K562 (cell line): ENCODE measurements around the gene PATE2. TPM values are rescaled to one million over a fixed set of nuclear protein-coding genes. Genes with fewer than 3 reads are reported as not detected.

Source experiments
- ATAC-seq: fragments of 200-7000 bp; cut with Tn5 transposase; 3 replicates; pipeline ENCODE4 v1.9.1; 2020; ENCODE audit warnings: moderate library complexity
- BruUV-seq: library from RNA; stranded (reverse); fragments of 400-500 nt; replicated peaks from 2 replicates; lab custom pipeline; 2021; lab: Mats Ljungman, UMichigan
- CTCF ChIA-PET: fragments of 300-600 bp; formaldehyde crosslinking; extraction: SDS; loops from one replicate; lab custom pipeline; 2021; ENCODE audit warnings: low intra/inter-chr PET ratio; lab: Yijun Ruan, JAX
- POLR2A ChIA-PET: fragments of 300-600, 350-650 bp; sonication (Branson Sonifier 250); formaldehyde crosslinking; extraction: SDS; loops from one replicate; lab custom pipeline; 2021; ENCODE audit warnings: antibody characterized with exemption, inconsistent platforms; lab: Yijun Ruan, JAX
- DNase-seq, 4 experiments: peaks; one replicate each; pipeline versions ENCODE4 v3.0.0 to v3.0.0-alpha.2; 2011 to 2018; ENCODE audit warnings: low spot score in 3 of 4, mixed read lengths in 3 of 4; ENCODE audit errors: extremely low read depth in 1 of 4
- FAIRE-seq: peaks from 2 replicates; lab custom pipeline; 2011; peaks lifted over from hg19 to GRCh38; lab: Jason Lieb, UNC
- H2AFZ ChIP-seq: 2 replicates; pipeline ENCODE4 v1.6.0; 2011; ENCODE audit warnings: low read depth, low read length, control low read depth, inconsistent platforms
- H3K27ac ChIP-seq: fragments of 200-600 bp; 3 replicates; pipeline ENCODE4 v1.8.0; 2011; ENCODE audit warnings: low read depth, mild to moderate bottlenecking, control low read depth, inconsistent platforms, low read length, moderate library complexity, mixed read lengths; ENCODE audit errors: extremely low read depth
- H3K27me3 ChIP-seq, 2 experiments: fragments of 300-600 bp in 1 of 2; 2 replicates in 1 of 2; 3 replicates in 1 of 2; pipeline versions ENCODE4 v1.6.0 to v1.8.0; 2011; ENCODE audit warnings: inconsistent platforms in 2 of 2, low read length in 2 of 2, mild to moderate bottlenecking in 1 of 2, mixed read lengths in 1 of 2, moderate library complexity in 1 of 2; ENCODE audit not compliant: control insufficient read depth in 2 of 2, insufficient read depth in 2 of 2
- H3K36me3 ChIP-seq: fragments of 300-600 bp; 3 replicates; pipeline ENCODE4 v1.8.0; 2011; ENCODE audit warnings: mild to moderate bottlenecking, low read length, inconsistent platforms; ENCODE audit not compliant: control insufficient read depth, insufficient read depth
- H3K4me1 ChIP-seq, 2 experiments: fragments of 200-600 bp in 1 of 2; replicated peaks in 1 of 2; 2 replicates in 1 of 2; 3 replicates in 1 of 2; pipeline versions ENCODE4 v1.5.1 to v1.8.0; 2011; ENCODE audit warnings: inconsistent platforms in 2 of 2, low read length in 2 of 2, mild to moderate bottlenecking in 1 of 2, mixed read lengths in 1 of 2, moderate library complexity in 1 of 2; ENCODE audit not compliant: control insufficient read depth in 2 of 2, insufficient read depth in 2 of 2
- H3K4me2 ChIP-seq: 2 replicates; pipeline ENCODE4 v1.6.1; 2011; ENCODE audit warnings: low read length, control low read depth, inconsistent platforms, mixed read lengths; ENCODE audit not compliant: insufficient read depth
- H3K4me3 ChIP-seq: fragments of 200-600 bp; sonication (generic), shearing (Covaris generic); 2 replicates; pipeline ENCODE4 v1.5.1; 2016; ENCODE audit warnings: control low read depth, inconsistent platforms
- H3K79me2 ChIP-seq: fragments of 200-600 bp; 3 replicates; pipeline ENCODE4 v1.8.0; 2011; ENCODE audit warnings: low read length, inconsistent platforms; ENCODE audit not compliant: control insufficient read depth, insufficient read depth
- H3K9ac ChIP-seq, 2 experiments: 2 replicates each; pipeline versions ENCODE4 v1.6.0 to v1.6.1; 2011; ENCODE audit warnings: low read depth in 2 of 2, low read length in 2 of 2, control low read depth in 1 of 2, inconsistent platforms in 1 of 2, mild to moderate bottlenecking in 1 of 2, mixed read lengths in 1 of 2; ENCODE audit not compliant: insufficient read depth in 1 of 2
- H3K9me1 ChIP-seq: one replicate; pipeline ENCODE4 v1.6.0; 2011; ENCODE audit warnings: inconsistent platforms, mild to moderate bottlenecking, low read length, moderate library complexity; ENCODE audit not compliant: control insufficient read depth, insufficient read depth
- H3K9me3 ChIP-seq: replicated peaks from 2 replicates; pipeline ENCODE4 v1.5.1; 2011; ENCODE audit warnings: low read depth, low read length, inconsistent platforms; ENCODE audit not compliant: control insufficient read depth, insufficient read depth
- H4K20me1 ChIP-seq: replicated peaks from 2 replicates; pipeline ENCODE4 v1.6.1; 2011; ENCODE audit warnings: low read length, inconsistent platforms, mixed read lengths; ENCODE audit not compliant: control insufficient read depth, insufficient read depth
- C11orf30 ChIP-seq: fragments of 450-650 bp; IDR thresholded peaks from 2 replicates; pipeline ENCODE4 v1.6.1; 2016; ENCODE audit warnings: low read depth, mild to moderate bottlenecking
- CC2D1A ChIP-seq: fragments of 450-650 bp; IDR thresholded peaks from 2 replicates; pipeline ENCODE4 v1.6.1; 2017; ENCODE audit warnings: mild to moderate bottlenecking
- CREB1 ChIP-seq, 2 experiments: sonication (generic) in 1 of 2; formaldehyde crosslinking in 1 of 2; IDR thresholded peaks; 2 replicates each; pipeline versions ENCODE4 v1.6.1 to v1.8.0; 2012 to 2022; ENCODE audit warnings: inconsistent platforms in 1 of 2, mild to moderate bottlenecking in 1 of 2, missing genetic modification reagents in 1 of 2, moderate library complexity in 1 of 2
- FOXA1 ChIP-seq: fragments of 450-650 bp; IDR thresholded peaks from 2 replicates; pipeline ENCODE4 v1.6.1; 2016; ENCODE audit warnings: mild to moderate bottlenecking, borderline replicate concordance
- FOXM1 ChIP-seq, 2 experiments: fragments of 450-650 bp in 1 of 2; sonication (generic) in 1 of 2; formaldehyde crosslinking in 1 of 2; IDR thresholded peaks; 2 replicates each; pipeline versions ENCODE4 v1.6.1 to v1.9.0; 2017 to 2022; ENCODE audit warnings: low read depth in 2 of 2, mild to moderate bottlenecking in 2 of 2, missing genetic modification reagents in 1 of 2, moderate library complexity in 1 of 2
- MBD1 ChIP-seq: fragments of 250-450 bp; sonication (Bioruptor Pico); IDR thresholded peaks from 2 replicates; pipeline ENCODE4 v1.8.0; 2022; ENCODE audit warnings: inconsistent platforms
- MCM7 ChIP-seq, 2 experiments: fragments of 450-650 bp; IDR thresholded peaks; 2 replicates each; pipeline ENCODE4 v1.6.1; 2016 to 2018
- MIER1 ChIP-seq: fragments of 450-650 bp; IDR thresholded peaks from 2 replicates; pipeline ENCODE4 v1.6.1; 2016; ENCODE audit warnings: antibody characterized with exemption, mild to moderate bottlenecking, low read depth
- NEUROD1 ChIP-seq: fragments of 150-350 bp; IDR thresholded peaks from 2 replicates; pipeline ENCODE4 v1.6.1; 2014; ENCODE audit warnings: borderline replicate concordance, low read length, low read depth; ENCODE audit not compliant: partially characterized antibody
- STAT5A ChIP-seq: IDR thresholded peaks from 2 replicates; pipeline ENCODE4 v1.6.1; 2012; ENCODE audit warnings: low read length, inconsistent platforms, borderline replicate concordance
- TARDBP ChIP-seq: fragments of 450-650 bp; IDR thresholded peaks from 2 replicates; pipeline ENCODE4 v1.6.1; 2016
- TRIM28 ChIP-seq: fragments of 450-650 bp; IDR thresholded peaks from 2 replicates; pipeline ENCODE4 v1.6.1; 2017
- ZNF175 ChIP-seq: fragments of 200-800 bp; sonication (Bioruptor generic); IDR thresholded peaks from 2 replicates; pipeline ENCODE4 v1.6.1; 2016; ENCODE audit warnings: low read depth, mild to moderate bottlenecking, missing genetic modification characterization, missing compliant biosample characterization
- ZNF586 ChIP-seq: fragments of 450-650 bp; formaldehyde crosslinking; conservative IDR thresholded peaks from 2 replicates; pipeline ENCODE4 v1.4.0; 2020; ENCODE audit warnings: mild to moderate bottlenecking, moderate library complexity
- ZZZ3 ChIP-seq: fragments of 450-650 bp; IDR thresholded peaks from 2 replicates; pipeline ENCODE4 v1.6.1; 2016; ENCODE audit warnings: antibody characterized with exemption, mild to moderate bottlenecking, moderate library complexity
- WGBS: fragments of 100-300 bp; shearing (Covaris generic); methylation state at CpG from one replicate; pipeline ENCODE4 v1.1.6; 2016; ENCODE audit warnings: low coverage, mixed read lengths; ENCODE audit not compliant: insufficient coverage; ENCODE audit errors: missing lambda C conversion rate; 5-methylcytosine and 5-hydroxymethylcytosine counted together
- in situ Hi-C: fragments of 300-500 bp; cut with MboI; formaldehyde crosslinking; loops from 4 replicates; pipeline ENCODE4 v1.15.0; 2018; ENCODE audit warnings: inconsistent platforms, mixed read lengths
- intact Hi-C: fragments of 100-400 bp; cut with micrococcal nuclease; formaldehyde crosslinking; loops from 2 replicates; pipeline ENCODE4 v1.14.2; 2022
- polyA plus RNA-seq, 8 experiments: library from polyadenylated mRNA; depleted of rRNA in 4 of 8; stranded (reverse) in 5 of 8; unstranded in 3 of 8; fragments of >200 nt; fragmentation: Nextera tagmentation in 2 of 8; fragmentation: Illumina TruSeq in 1 of 8; extraction: Ambion mirVana in 2 of 8; extraction: Trizol in 1 of 8; gene quantifications; 2 replicates each; pipeline versions ENCODE4 v1.2.1 to v1.2.3, GENCODE V29; 2011 to 2014; ENCODE audit warnings: inconsistent platforms in 1 of 8, missing spikeins in 1 of 8
- total RNA-seq, 7 experiments: library from RNA; depleted of rRNA in 6 of 7; stranded (reverse); fragments of >200 nt in 6 of 7; fragmentation: Illumina TruSeq in 2 of 7; extraction: Trizol in 2 of 7; gene quantifications; 2 replicates each; pipeline versions ENCODE4 v1.2.1 to v1.2.3, GENCODE V29; 2011 to 2021; ENCODE audit warnings: low replicate concordance in 1 of 7
- TF ChIP-seq, protein P1 (sequence below): sonication (generic); IDR thresholded peaks from 2 replicates; pipeline ENCODE4 v1.6.1; 2016
- TF ChIP-seq, protein P2 (sequence below): fragments of 250-450 bp; sonication (Bioruptor Pico); IDR thresholded peaks from 2 replicates; pipeline ENCODE4 v1.8.0; 2022; ENCODE audit warnings: inconsistent platforms, mild to moderate bottlenecking, moderate library complexity, borderline replicate concordance
- TF ChIP-seq, protein P3 (sequence below): fragments of 250-450 bp; sonication (Bioruptor Pico); IDR thresholded peaks from 2 replicates; pipeline ENCODE4 v1.9.0; 2021; ENCODE audit warnings: mild to moderate bottlenecking, inconsistent platforms

Gene PATE2
- total and polyA plus RNA-seq, 9 of the 15 experiments (the other 6 are each of a cell fraction or from before 2014, with no cell fraction given), result not detected

DNA sequence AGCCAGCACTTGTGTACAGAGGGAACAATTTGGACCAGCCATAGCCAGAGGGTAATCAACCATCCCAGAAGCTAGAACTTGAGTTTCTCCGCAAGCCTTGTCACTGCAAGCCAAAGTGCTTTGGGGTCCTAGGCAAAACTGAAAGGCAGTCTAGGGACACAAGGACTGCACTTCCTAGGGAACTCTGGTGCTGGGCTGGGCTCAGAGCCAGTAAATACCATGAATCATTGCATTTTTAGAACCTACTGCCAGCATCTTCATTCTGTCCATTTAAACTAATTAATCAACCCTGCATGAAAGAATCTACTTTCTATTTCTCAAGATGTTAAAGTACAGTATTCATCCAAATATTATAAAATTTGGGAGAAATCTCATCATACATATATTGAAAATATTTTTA is 29.3 kb upstream of the PATE2 start:
- no peaks in the 10 kb centered on the region for H3K79me2 ChIP-seq
- H3K4me3 ChIP-seq, result no peak overlapping the region
- no peak for FAIRE-seq
- TF ChIP-seq ZNF586 (CRISPR knock-in tag), result no peak
- no peak for TF ChIP-seq ZNF175 (CRISPR knock-in tag)
- no peak for TF ChIP-seq MCM7 (IDR thresholded peaks at IDR 0.05)
- no peak for TF ChIP-seq CC2D1A
- no peak for TF ChIP-seq FOXM1 (IDR thresholded peaks at IDR 0.05; ENCODE audit: low read depth)
- TF ChIP-seq FOXM1 (CRISPR knock-in tag; IDR thresholded peaks at IDR 0.05; ENCODE audit: low read depth), result no peak
- TF ChIP-seq TARDBP, result no peak
- TF ChIP-seq CREB1 (IDR thresholded peaks at IDR 0.05), result no peak
- no peak for TF ChIP-seq CREB1 (CRISPR knock-in tag; IDR thresholded peaks at IDR 0.05)
- no peak for TF ChIP-seq TRIM28
- no peak for TF ChIP-seq MIER1
- TF ChIP-seq STAT5A, result no peak
- TF ChIP-seq, protein P1, sequence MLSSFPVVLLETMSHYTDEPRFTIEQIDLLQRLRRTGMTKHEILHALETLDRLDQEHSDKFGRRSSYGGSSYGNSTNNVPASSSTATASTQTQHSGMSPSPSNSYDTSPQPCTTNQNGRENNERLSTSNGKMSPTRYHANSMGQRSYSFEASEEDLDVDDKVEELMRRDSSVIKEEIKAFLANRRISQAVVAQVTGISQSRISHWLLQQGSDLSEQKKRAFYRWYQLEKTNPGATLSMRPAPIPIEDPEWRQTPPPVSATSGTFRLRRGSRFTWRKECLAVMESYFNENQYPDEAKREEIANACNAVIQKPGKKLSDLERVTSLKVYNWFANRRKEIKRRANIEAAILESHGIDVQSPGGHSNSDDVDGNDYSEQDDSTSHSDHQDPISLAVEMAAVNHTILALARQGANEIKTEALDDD, result no peak
- no peak for TF ChIP-seq C11orf30
- TF ChIP-seq NEUROD1, result no peak
- TF ChIP-seq MBD1 (CRISPR knock-in tag), result no peak
- no peak for TF ChIP-seq ZZZ3
- TF ChIP-seq, protein P2, sequence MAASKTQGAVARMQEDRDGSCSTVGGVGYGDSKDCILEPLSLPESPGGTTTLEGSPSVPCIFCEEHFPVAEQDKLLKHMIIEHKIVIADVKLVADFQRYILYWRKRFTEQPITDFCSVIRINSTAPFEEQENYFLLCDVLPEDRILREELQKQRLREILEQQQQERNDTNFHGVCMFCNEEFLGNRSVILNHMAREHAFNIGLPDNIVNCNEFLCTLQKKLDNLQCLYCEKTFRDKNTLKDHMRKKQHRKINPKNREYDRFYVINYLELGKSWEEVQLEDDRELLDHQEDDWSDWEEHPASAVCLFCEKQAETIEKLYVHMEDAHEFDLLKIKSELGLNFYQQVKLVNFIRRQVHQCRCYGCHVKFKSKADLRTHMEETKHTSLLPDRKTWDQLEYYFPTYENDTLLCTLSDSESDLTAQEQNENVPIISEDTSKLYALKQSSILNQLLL (CRISPR knock-in tag), result no peak
- TF ChIP-seq FOXA1, result no peak
- TF ChIP-seq, protein P3, sequence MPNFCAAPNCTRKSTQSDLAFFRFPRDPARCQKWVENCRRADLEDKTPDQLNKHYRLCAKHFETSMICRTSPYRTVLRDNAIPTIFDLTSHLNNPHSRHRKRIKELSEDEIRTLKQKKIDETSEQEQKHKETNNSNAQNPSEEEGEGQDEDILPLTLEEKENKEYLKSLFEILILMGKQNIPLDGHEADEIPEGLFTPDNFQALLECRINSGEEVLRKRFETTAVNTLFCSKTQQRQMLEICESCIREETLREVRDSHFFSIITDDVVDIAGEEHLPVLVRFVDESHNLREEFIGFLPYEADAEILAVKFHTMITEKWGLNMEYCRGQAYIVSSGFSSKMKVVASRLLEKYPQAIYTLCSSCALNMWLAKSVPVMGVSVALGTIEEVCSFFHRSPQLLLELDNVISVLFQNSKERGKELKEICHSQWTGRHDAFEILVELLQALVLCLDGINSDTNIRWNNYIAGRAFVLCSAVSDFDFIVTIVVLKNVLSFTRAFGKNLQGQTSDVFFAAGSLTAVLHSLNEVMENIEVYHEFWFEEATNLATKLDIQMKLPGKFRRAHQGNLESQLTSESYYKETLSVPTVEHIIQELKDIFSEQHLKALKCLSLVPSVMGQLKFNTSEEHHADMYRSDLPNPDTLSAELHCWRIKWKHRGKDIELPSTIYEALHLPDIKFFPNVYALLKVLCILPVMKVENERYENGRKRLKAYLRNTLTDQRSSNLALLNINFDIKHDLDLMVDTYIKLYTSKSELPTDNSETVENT (CRISPR knock-in tag), result no peak
- H3K27me3 ChIP-seq, result no peaks in the 10 kb centered on the region
- in situ Hi-C loops (no loop called here), intact Hi-C loops (no loop called here)
- H2AFZ ChIP-seq, result no peak overlapping the region
- 14% methylated on average over 1 of the region's 1 CpG for WGBS
- no peaks in the 10 kb centered on the region for H3K36me3 ChIP-seq
- no peaks in the 10 kb centered on the region; the same call in 1 of the 2 replicates for H3K9me3 ChIP-seq
- H3K4me1 ChIP-seq, result no peaks in the 10 kb centered on the region
- no TSS peak for BruUV-seq
- no peak overlapping the region for H3K9ac ChIP-seq
- no peak for ATAC-seq
- ChIA-PET POLR2A (no interaction called here), CTCF (no interaction called here)
- H3K4me2 ChIP-seq, result no peak overlapping the region
- H4K20me1 ChIP-seq, result no peaks in the 10 kb centered on the region
- H3K9me1 ChIP-seq, result no peaks in the 10 kb centered on the region
- no peak overlapping the region for H3K27ac ChIP-seq
- no peak for DNase-seq
